ENCODE data around the gene RAB14. TPM values are rescaled to one million over a fixed set of nuclear protein-coding genes. Genes with fewer than 3 reads are reported as not detected.
"Not testable (repeated sequence)": the region's sequence is repeated elsewhere in the genome, so short reads cannot be mapped to it uniquely, and the experiment has no call there.

RAB14 gene
- polyA plus RNA-seq, 1 experiment, result 18.3 TPM

DNA sequence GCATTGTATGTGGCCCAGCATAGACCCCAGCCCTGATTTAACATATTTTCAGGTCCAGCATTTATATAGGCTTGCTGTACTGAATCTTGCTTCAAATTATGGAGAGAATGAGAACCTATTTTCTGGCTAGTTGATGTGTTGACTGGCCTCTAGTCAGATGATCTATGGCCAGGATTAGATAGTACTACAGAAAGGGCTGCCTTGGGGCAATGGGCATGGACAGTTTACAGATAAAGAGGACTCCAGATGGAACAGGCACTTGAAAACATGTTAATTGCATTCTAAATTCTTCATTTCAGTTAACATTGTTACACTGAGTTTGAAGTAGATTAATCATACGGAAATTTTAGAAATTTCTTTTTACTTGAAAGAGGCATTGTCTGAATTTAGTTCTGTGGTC lies 61.5 kb downstream of the RAB14 start:
- DNase-seq (ENCODE audit: low read depth), result no peak
- CTCF ChIA-PET, result interaction anchor here (2.4 kb wide), 1 partner anchor 29 kb away, joined by 6 read pairs; no protein-coding TSS in a partner anchor

DNA sequence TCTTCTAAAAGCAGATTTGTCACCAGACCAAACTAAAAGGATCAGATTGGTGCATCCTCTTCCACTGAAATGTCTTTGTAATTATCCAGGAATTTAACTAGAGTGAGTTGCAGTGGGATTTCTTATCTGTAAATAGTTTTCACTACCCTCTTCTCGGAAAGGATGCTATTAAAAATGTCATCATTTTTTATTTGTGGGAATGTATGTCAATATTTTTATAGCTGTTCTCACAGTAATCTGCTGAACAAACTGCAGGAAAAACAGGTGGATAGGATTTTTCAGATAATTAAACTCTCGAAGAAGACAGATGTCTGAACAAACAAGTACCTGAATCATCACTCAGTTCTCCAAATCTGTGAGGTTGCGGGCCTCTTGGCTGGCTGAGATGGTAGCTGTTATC lies 62.7 kb downstream of the RAB14 start:
- ChIA-PET POLR2A (no interaction called here), CTCF (interaction anchor here (1.5 to 2.4 kb wide), 2 partner anchors 30 to 79 kb away, joined by 3 to 6 read pairs; no protein-coding TSS in a partner anchor)
- TF ChIP-seq, protein P1, sequence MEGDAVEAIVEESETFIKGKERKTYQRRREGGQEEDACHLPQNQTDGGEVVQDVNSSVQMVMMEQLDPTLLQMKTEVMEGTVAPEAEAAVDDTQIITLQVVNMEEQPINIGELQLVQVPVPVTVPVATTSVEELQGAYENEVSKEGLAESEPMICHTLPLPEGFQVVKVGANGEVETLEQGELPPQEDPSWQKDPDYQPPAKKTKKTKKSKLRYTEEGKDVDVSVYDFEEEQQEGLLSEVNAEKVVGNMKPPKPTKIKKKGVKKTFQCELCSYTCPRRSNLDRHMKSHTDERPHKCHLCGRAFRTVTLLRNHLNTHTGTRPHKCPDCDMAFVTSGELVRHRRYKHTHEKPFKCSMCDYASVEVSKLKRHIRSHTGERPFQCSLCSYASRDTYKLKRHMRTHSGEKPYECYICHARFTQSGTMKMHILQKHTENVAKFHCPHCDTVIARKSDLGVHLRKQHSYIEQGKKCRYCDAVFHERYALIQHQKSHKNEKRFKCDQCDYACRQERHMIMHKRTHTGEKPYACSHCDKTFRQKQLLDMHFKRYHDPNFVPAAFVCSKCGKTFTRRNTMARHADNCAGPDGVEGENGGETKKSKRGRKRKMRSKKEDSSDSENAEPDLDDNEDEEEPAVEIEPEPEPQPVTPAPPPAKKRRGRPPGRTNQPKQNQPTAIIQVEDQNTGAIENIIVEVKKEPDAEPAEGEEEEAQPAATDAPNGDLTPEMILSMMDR (IDR thresholded peaks at IDR 0.05; ENCODE audit: insufficient read depth, low read depth, low read length), result no peak
- H3K36me3 ChIP-seq (ENCODE audit: control insufficient read depth, insufficient read depth, low read length), result no peaks in the 10 kb centered on the region
- no peak for DNase-seq (ENCODE audit: low read depth)
- H3K4me3 ChIP-seq (ENCODE audit: low read depth, low read length), result no peak overlapping the region
- H3K27me3 ChIP-seq (ENCODE audit: control insufficient read depth, insufficient read depth, low read length), result no peaks in the 10 kb centered on the region

More for the DNA sequence above, 61.5 kb downstream of the RAB14 start:
- Histone ChIP-seq H3K27me3 (ENCODE audit: control insufficient read depth, insufficient read depth, low read length) (no peaks in the 10 kb centered on the region), H3K36me3 (ENCODE audit: control insufficient read depth, insufficient read depth, low read length) (no peaks in the 10 kb centered on the region; the same call in 1 of the 2 replicates), H3K4me3 (ENCODE audit: low read depth, low read length) (no peak overlapping the region)
- POLR2A ChIA-PET, result no interaction called here
- TF ChIP-seq, protein P1 (IDR thresholded peaks at IDR 0.05; ENCODE audit: insufficient read depth, low read depth, low read length), result no peak

GRCh38 chr9:121138561-121138960 lies 63.1 kb downstream of the RAB14 start:
- no peaks in the 10 kb centered on the region for H3K27me3 ChIP-seq (ENCODE audit: control insufficient read depth, insufficient read depth, low read length)
- H3K36me3 ChIP-seq (ENCODE audit: control insufficient read depth, insufficient read depth, low read length), result no peaks in the 10 kb centered on the region
- ChIA-PET POLR2A (no interaction called here), CTCF (interaction anchor here (0.6 to 2.4 kb wide), 3 partner anchors 31 to 260 kb away, joined by 3 to 6 read pairs (median 5); no protein-coding TSS in a partner anchor)
- no peak overlapping the region for H3K4me3 ChIP-seq (ENCODE audit: low read depth, low read length)
- TF ChIP-seq, protein P1 (IDR thresholded peaks at IDR 0.05; ENCODE audit: insufficient read depth, low read depth, low read length), result no peak
- no peak for DNase-seq (ENCODE audit: low read depth)

- CTCF ChIA-PET, result interaction anchor here (1.0 kb wide), 1 partner anchor 14 kb away, joined by 3 read pairs; no protein-coding TSS in a partner anchor
- TF ChIP-seq, protein P1 (IDR thresholded peaks at IDR 0.05; ENCODE audit: insufficient read depth, low read depth, low read length), result no peak
- no peaks in the 10 kb centered on the region for H3K27me3 ChIP-seq (ENCODE audit: control insufficient read depth, insufficient read depth, low read length)
- H3K4me3 ChIP-seq (ENCODE audit: low read depth, low read length), result no peak overlapping the region
- no peaks in the 10 kb centered on the region for H3K36me3 ChIP-seq (ENCODE audit: control insufficient read depth, insufficient read depth, low read length)
- DNase-seq (ENCODE audit: low read depth), result no peak
- POLR2A ChIA-PET, result no interaction called here
These were observed 66.0 kb downstream of the RAB14 start for GRCh38 chr9:121135642-121136041.

- no peaks in the 10 kb centered on the region for H3K27me3 ChIP-seq (ENCODE audit: control insufficient read depth, insufficient read depth, low read length)
- ChIA-PET POLR2A (no interaction called here), CTCF (interaction anchor here (0.6 kb wide), 1 partner anchor 153 kb away, joined by 7 read pairs; no protein-coding TSS in a partner anchor)
These were observed 68.4 kb downstream of the RAB14 start for GRCh38 chr9:121133104-121133816.

GRCh38 chr9:121129384-121129783 lies 72.3 kb downstream of the RAB14 start:
- CTCF ChIA-PET, result interaction anchor here (1.5 kb wide), 1 partner anchor 8 kb away, joined by 3 read pairs; no protein-coding TSS in a partner anchor
- H3K27me3 ChIP-seq (ENCODE audit: control insufficient read depth, insufficient read depth, low read length); H3K4me3 ChIP-seq (ENCODE audit: low read depth, low read length); POLR2A ChIA-PET; DNase-seq (ENCODE audit: low read depth); H3K36me3 ChIP-seq (ENCODE audit: control insufficient read depth, insufficient read depth, low read length): not testable (repeated sequence)

More at GRCh38 chr9:121133104-121133816, 68.4 kb downstream of the RAB14 start:
- Histone ChIP-seq H3K4me3 (ENCODE audit: low read depth, low read length) (no peak overlapping the region), H3K36me3 (ENCODE audit: control insufficient read depth, insufficient read depth, low read length) (no peaks in the 10 kb centered on the region)
- DNase-seq (ENCODE audit: low read depth), result no peak
- TF ChIP-seq, protein P1 (IDR thresholded peaks at IDR 0.05; ENCODE audit: insufficient read depth, low read depth, low read length), result no peak
